Smooth muscle cell (in vitro differentiated cells): ENCODE measurements around the gene ZNF234. TPM values are rescaled to one million over a fixed set of nuclear protein-coding genes. Genes with fewer than 3 reads are reported as not detected.
A peak's percentile ranks its signal among the peaks of the same experiment; 100 is the strongest.
"Not testable (repeated sequence)": the region's sequence is repeated elsewhere in the genome, so short reads cannot be mapped to it uniquely, and the experiment has no call there.

Experiments
- DNase-seq: peaks from one replicate; lab custom pipeline; 2025; ENCODE audit not compliant: unreplicated experiment; lab: John Stamatoyannopoulos, UW
- H2AFZ ChIP-seq: fragments of 200-600 bp; sonication (generic); 2 replicates; pipeline ENCODE4 v1.6.0; 2016; ENCODE audit warnings: antibody characterized with exemption, low read depth, mild to moderate bottlenecking
- H3F3A ChIP-seq: fragments of 200-600 bp; sonication (generic); 2 replicates; pipeline ENCODE4 v1.6.0; 2017; ENCODE audit warnings: antibody characterized with exemption, low read depth
- H3K27ac ChIP-seq: fragments of 200-600 bp; sonication (generic); 2 replicates; pipeline ENCODE4 v1.5.1; 2016; ENCODE audit warnings: low read depth, mild to moderate bottlenecking
- H3K27me3 ChIP-seq: fragments of 200-600 bp; sonication (generic); 2 replicates; pipeline ENCODE4 v1.6.1; 2016; ENCODE audit warnings: low read depth, mild to moderate bottlenecking
- H3K36me3 ChIP-seq: fragments of 200-600 bp; sonication (generic); 2 replicates; pipeline ENCODE4 v1.5.1; 2016; ENCODE audit warnings: low read depth
- H3K4me1 ChIP-seq: fragments of 200-600 bp; sonication (generic); 2 replicates; pipeline ENCODE4 v1.5.1; 2016; ENCODE audit warnings: low read depth
- H3K4me2 ChIP-seq: fragments of 200-600 bp; sonication (generic); 2 replicates; pipeline ENCODE4 v1.6.0; 2016; ENCODE audit warnings: mild to moderate bottlenecking
- H3K4me3 ChIP-seq: fragments of 200-600 bp; sonication (generic); 2 replicates; pipeline ENCODE4 v1.5.1; 2016; ENCODE audit warnings: mild to moderate bottlenecking
- H3K79me2 ChIP-seq: fragments of 200-600 bp; sonication (generic); 2 replicates; pipeline ENCODE4 v1.6.0; 2016; ENCODE audit warnings: low read depth, mild to moderate bottlenecking
- H3K9ac ChIP-seq: fragments of 200-600 bp; sonication (generic); 2 replicates; pipeline ENCODE4 v1.6.0; 2016; ENCODE audit warnings: low read depth
- H3K9me3 ChIP-seq: fragments of 200-600 bp; sonication (generic); replicated peaks from 2 replicates; pipeline ENCODE4 v1.5.1; 2016; ENCODE audit warnings: low read depth
- H4K20me1 ChIP-seq: fragments of 200-600 bp; sonication (generic); 2 replicates; pipeline ENCODE4 v1.6.0; 2016; ENCODE audit warnings: low read depth
- WGBS: methylation state at CpG from one replicate; pipeline ENCODE4 v1.1.7; 2016; ENCODE audit warnings: low lambda C conversion rate; 5-methylcytosine and 5-hydroxymethylcytosine counted together
- polyA plus RNA-seq: library from polyadenylated mRNA; unstranded; fragments of >200 nt; fragmentation: Nextera tagmentation; extraction: Ambion mirVana; gene quantifications from 2 replicates; pipeline ENCODE4 v1.2.1, GENCODE V29; 2016
- total RNA-seq: library from RNA; depleted of rRNA; stranded (reverse); fragments of >200 nt; gene quantifications from 2 replicates; pipeline ENCODE4 v1.2.3, GENCODE V29; 2014
- TF ChIP-seq, protein P1 (sequence below): fragments of 200-600 bp; sonication (generic); IDR thresholded peaks from 2 replicates; pipeline ENCODE4 v1.5.1; 2017; ENCODE audit warnings: borderline replicate concordance, mild to moderate bottlenecking, antibody characterized with exemption; ENCODE audit not compliant: insufficient read depth, poor library complexity, severe bottlenecking

Gene ZNF234
- total and polyA plus RNA-seq, 2 experiments from 2014 or later: 3.2 to 4.6 TPM

DNA sequence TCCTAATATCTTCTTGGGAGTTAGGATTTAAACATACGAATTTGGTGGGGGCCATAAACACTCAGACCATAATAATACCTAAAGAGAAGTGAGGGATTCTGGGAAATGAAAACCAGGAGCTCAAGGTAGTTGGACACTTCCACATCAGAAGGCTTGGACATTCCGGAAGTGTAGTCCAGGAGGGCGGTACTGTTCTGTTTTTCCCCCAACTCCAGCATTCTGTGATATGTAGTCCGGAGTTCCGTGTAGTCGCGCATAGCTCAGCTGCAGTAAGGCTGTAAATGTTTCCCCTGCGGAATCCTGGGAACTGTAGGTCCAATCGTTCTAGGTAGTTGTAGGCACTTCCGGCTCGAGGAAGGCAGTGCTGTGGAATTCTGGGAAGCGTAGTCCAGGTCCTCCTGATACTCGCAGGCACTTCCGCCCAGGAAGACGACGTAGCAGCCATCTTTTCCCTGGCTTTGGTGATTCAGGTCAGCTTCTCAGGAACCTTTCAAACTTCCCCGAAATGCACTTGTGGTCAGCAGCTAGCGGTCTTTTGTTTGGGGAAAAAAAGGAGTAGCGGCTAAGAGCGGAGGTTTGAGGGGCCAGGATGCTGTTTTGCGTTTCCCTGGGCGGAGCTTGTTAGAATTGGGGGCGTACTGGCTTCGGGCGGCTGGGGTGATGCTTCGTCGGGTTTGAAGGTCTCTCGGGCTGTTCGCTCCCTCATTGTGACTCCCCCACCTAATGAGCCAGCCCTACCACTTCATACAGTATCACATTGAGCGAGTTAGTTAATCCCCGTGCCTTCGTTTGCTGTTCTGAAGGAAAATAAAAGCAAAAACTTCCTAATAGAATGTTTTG is 23.5 kb downstream of the ZNF234 start, which contains the start of gene ZNF226:
TSS of gene ZNF226 (plus strand) at position 428 of the 840 bp plus-strand sequence. CDS start 4,981 bp downstream, outside the sequence.
- H3K9me3 ChIP-seq: no peaks in the 10 kb centered on the region
- H2AFZ ChIP-seq: peak within 1 kb of the TSS; percentile 99
- TF ChIP-seq, protein P1, sequence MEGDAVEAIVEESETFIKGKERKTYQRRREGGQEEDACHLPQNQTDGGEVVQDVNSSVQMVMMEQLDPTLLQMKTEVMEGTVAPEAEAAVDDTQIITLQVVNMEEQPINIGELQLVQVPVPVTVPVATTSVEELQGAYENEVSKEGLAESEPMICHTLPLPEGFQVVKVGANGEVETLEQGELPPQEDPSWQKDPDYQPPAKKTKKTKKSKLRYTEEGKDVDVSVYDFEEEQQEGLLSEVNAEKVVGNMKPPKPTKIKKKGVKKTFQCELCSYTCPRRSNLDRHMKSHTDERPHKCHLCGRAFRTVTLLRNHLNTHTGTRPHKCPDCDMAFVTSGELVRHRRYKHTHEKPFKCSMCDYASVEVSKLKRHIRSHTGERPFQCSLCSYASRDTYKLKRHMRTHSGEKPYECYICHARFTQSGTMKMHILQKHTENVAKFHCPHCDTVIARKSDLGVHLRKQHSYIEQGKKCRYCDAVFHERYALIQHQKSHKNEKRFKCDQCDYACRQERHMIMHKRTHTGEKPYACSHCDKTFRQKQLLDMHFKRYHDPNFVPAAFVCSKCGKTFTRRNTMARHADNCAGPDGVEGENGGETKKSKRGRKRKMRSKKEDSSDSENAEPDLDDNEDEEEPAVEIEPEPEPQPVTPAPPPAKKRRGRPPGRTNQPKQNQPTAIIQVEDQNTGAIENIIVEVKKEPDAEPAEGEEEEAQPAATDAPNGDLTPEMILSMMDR: no peak
- H3K9ac ChIP-seq: peak within 1 kb of the TSS; percentile 89
- H3K79me2 ChIP-seq: peaks cover 34% of the 10 kb centered on the region
- peak within 1 kb of the TSS; percentile 91 for H3K4me2 ChIP-seq
- peaks cover 17% of the 10 kb centered on the region for H3K36me3 ChIP-seq
- peaks cover 7% of the 10 kb centered on the region for H3K4me1 ChIP-seq
- DNase-seq: peak; percentile 36
- under 1% methylated on average over 32 of the region's 32 CpGs for WGBS
- no peaks in the 10 kb centered on the region for H3K27me3 ChIP-seq
- no peaks in the 10 kb centered on the region for H4K20me1 ChIP-seq
- H3K27ac ChIP-seq: peak within 1 kb of the TSS; percentile 79
- no peaks in the 10 kb centered on the region for H3F3A ChIP-seq
- peak within 1 kb of the TSS; percentile 93 for H3K4me3 ChIP-seq

GRCh38 chr19:44170660-44171059 is 29.3 kb downstream of the ZNF234 start:
- not testable (repeated sequence) for H3K4me1 ChIP-seq, H3K27me3 ChIP-seq, H3F3A ChIP-seq, H2AFZ ChIP-seq, H3K4me3 ChIP-seq, H3K9ac ChIP-seq, DNase-seq, H3K27ac ChIP-seq, H4K20me1 ChIP-seq, H3K4me2 ChIP-seq
- Histone ChIP-seq H3K79me2 (peaks cover 30% of the 10 kb centered on the region), H3K9me3 (peaks cover 15% of the 10 kb centered on the region), H3K36me3 (peaks cover 71% of the 10 kb centered on the region)
- WGBS: 99% methylated on average over 6 of the region's 6 CpGs

GRCh38 chr19:44176590-44176989 is 35.2 kb downstream of the ZNF234 start:
- no peaks in the 10 kb centered on the region for H3K79me2 ChIP-seq
- H3K4me2 ChIP-seq: no peak overlapping the region
- H3K9ac ChIP-seq: no peak overlapping the region
- no peaks in the 10 kb centered on the region for H4K20me1 ChIP-seq
- no peaks in the 10 kb centered on the region for H3K4me1 ChIP-seq
- WGBS: 100% methylated on average over 3 of the region's 3 CpGs
- H3K27ac ChIP-seq: no peak overlapping the region
- H3K9me3 ChIP-seq: peaks cover 41% of the 10 kb centered on the region
- H2AFZ ChIP-seq: no peak overlapping the region
- H3K27me3 ChIP-seq: no peaks in the 10 kb centered on the region
- no peak for DNase-seq
- peaks cover 7% of the 10 kb centered on the region for H3F3A ChIP-seq
- peaks cover 62% of the 10 kb centered on the region for H3K36me3 ChIP-seq
- TF ChIP-seq, protein P1: no peak
- H3K4me3 ChIP-seq: no peak overlapping the region

DNA sequence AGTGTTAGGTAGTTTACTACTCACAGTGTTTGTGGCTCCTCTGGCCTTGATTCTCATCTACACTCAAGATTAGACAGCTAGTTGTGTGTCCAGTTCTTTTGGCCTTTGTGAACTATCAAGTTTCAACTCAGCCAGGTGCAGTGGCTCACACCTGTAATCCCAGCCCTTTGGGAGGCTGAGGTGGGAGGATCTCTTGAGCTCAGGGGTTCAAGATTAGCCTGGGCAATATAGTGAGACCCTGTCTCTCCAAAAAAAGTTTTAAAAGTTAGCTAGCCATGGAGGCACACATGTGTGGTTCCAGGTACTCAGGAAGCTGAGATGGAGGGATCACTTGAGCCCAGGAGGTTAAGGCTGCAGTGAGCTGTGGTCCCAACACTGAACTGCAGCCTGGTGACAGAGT is 39.6 kb downstream of the ZNF234 start:
- Histone ChIP-seq H4K20me1 (no peaks in the 10 kb centered on the region), H3K36me3 (peaks cover 19% of the 10 kb centered on the region), H3K4me2 (no peak overlapping the region), H3K27ac (no peak overlapping the region), H2AFZ (no peak overlapping the region), H3F3A (no peaks in the 10 kb centered on the region), H3K79me2 (no peaks in the 10 kb centered on the region), H3K4me3 (no peak overlapping the region), H3K9me3 (peaks cover 29% of the 10 kb centered on the region), H3K27me3 (no peaks in the 10 kb centered on the region), H3K9ac (no peak overlapping the region), H3K4me1 (no peaks in the 10 kb centered on the region)
- TF ChIP-seq, protein P1: no peak
- DNase-seq: no peak
